NCI-H1105 (cell line): ENCODE data around the gene MS4A1.
"Not testable (repeated sequence)": the region's sequence is repeated elsewhere in the genome, so short reads cannot be mapped to it uniquely, and the experiment has no call there.

Experiments
- DNase-seq: peaks from one replicate; lab custom pipeline; 2025; lab: John Stamatoyannopoulos, UW

MS4A1 gene

DNA sequence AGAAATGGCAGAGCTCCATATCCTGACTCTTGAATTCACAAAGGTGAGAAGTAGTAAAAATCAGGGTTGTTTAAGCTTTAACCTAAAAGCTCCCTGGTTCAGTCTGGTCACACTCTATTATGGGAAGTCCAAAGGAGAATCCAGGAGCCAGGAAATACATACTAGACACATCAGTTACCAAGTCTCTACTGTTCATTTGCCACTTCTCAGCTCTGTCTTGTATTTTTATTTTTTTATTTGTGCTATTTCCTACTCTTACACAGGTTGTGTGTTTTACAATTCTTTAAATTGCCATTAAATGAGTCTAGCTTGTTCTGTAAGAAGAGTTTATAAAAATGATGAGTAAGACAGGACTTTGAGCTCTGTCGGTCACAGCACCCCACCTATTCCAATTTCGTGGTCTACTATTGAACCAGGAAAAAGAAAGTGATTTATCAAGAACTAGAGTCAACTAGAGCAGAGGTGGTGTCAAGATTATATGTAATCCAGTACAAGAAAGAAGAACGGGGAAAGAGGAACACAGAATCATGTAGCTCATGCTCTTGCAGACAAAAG, 46.7 kb downstream of the MS4A1 start:
- no peak for DNase-seq

DNA sequence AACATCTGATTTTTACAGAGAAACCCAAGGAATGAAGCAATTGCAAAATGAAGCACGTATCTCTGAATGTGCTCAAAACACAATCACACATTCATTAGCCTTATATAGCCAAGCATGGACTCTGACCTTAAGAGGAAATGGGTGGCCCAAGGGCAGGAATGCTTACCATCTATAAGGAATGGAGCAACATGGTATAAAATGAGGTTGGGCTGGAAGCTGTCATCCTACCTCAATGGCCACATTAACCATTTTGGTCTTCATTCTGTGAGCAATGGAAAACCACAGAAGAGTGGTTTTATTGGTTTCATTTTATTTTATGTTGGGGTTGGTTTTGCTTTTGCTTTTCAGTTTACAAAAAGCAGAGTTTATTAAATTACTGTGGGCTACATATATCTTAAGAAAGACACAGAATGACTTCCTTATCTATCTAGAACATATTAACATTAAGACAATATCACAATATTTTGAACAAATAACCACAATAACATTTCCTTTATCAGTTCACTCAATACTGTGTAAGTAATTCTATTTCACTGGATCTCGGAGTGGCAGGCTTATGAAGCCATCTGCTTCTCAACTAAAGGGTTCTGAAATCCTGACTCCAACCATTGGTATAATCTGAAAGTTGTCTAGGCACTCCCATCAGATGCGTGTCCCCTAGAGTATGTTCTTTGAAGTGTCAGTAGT, 48.7 kb downstream of the MS4A1 start:
- no peak for DNase-seq

DNA sequence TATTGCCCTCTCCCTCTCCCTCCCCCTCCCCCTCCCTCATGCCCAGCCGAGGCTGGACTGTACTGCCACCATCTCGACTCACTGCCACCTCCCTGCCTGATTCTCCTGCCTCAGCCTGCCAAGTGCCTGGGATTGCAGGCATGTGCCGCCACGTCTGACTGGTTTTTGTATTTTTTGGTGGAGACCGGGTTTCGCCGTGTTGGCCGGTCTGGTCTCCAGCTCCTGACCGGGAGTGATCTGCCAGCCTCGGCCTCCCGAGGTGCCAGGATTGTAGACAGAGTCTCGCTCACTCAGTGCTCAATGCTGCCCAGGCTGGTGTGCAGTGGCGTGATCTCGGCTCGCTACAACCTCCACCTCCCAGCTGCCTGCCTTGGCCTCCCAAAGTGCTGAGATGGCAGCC, 54.0 kb downstream of the MS4A1 start:
- not testable (repeated sequence) for DNase-seq

DNA sequence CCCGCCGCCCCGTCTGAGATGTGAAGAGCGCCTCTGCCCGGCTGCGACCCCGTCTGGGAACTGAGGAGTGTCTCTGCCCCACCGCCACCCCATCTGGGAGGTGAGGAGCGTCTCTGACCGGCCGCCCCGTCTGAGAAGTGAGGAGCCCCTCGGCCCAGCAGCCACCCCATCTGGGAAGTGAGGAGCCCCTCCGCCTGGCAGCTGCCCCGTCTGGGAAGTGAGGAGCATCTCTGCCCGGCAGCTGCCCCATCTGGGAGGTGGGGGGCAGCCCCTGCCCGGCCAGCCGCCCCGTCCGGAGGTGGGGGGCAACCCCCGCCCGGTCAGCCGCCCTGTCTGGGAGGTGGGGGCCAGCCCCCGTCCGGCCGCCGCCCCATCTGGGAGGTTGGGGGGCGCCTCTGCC, 54.6 kb downstream of the MS4A1 start:
- DNase-seq = not testable (repeated sequence)

DNA sequence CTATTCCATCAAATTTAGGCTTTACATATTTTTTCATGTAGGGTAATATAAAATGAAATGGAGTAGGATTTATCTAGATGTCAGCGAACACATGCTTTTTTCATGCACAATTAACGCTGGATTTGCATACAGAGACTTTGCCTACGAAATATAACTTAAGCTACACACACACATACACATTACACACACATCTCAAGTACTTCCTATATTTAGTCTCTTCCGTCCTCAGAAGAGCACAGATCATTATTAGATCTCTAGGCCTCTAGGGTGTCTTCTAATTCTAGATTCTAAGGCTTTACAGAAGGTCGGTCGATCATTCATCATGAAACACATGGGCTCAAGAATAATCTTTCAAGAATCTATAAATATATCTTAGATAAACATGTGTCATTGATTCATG, 55.7 kb downstream of the MS4A1 start:
- DNase-seq = no peak

DNA sequence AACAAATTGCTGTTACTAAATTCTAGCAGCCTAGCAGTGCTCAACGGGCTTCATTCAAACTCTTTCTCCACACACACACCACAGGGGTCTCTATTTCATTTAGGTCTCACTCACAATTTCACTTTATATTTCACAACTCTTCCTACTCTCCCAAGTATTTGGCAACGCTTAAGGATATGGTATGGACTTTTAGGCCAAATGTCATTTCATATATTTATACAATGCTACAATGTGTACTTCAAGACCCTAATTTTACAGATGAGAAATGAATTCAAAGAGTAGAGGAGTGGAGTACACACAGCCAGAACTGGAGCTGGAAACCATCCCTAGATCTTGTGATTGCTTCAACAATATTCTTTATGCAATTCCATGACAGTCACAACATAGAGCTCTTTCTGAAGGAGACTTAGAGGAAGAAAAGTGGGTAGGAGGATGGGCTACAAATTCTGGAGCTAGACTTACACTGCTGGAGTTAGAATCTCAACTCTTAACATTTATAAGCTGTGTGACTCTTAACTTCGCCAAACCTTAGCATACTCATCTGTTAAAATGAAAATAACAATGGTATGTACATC, 57.1 kb downstream of the MS4A1 start:
- DNase-seq = no peak

DNA sequence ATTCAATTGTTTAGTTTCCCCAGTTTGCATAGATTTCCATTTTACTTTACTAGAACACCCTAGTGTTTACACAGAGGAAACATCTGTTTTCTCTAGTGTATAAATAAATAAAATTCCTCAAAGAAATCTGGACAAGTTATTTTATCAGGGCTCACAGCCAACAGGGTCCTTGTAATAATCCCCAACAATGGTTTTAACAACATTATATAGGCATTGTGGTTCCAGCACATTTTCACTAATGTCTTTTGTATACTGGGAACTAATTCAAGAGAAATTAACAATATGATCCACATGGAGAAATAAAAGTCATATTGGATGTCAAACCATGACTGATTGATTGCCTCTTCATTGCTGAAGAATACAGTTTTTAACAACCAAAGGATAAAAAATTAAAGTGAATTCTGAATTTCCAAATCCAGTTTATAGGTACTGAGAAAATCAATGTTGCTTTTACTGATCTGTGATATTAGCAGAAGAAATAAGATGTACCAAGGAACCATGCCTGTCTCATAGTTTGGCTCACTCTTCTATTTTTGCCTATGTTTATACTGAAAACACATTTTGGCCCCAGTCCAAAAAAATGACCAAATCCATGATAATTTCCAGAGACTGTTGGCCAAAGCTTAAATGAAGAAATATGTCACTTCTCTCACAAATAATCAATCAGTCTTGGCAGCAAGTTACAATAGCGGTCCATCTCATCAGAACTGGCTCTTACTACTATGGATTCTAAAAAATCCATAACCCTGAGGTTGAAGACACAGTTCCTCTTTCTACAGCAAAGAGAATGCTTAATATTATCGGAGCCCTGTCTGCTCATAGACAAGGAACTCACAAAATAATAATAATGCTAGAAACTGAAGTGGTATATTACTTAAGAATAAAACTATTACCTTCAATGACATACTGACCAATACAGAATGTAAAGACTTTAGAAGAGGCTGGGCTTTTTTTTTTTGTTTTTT, 58.1 kb downstream of the MS4A1 start:
- no peak for DNase-seq

DNA sequence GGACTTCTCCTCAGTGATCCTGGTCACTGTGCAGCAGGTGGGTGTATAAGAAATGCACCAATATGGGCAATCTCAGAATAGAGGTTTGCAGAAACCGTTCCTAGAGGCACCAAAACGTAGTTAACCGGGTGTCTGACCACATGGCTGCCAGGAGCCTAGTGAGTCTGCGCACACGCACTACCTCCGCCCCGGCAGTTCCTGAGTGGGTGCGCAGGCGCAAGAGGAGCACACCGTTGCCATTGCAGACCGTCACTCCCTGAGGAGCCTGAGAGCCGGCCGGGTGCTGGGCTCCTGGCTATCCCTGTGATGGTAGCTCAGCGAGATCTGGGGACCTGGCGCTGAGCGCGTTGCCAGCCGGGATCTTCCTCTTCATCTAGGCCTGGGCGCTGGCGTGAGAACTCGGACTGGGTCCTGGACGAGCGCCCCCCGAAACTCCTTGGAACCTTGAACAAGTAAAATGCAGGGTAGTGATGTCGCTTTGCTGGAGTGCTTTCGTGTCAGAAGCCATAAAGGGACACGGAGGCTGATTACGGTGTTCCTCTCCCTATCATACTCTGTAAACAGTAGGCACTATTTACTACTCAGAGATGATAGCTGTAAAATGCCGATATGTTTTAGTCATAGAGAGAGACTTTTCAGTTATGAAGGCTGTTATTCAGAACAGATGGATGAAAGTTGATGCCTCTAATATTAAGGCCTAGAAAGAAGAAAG, 59.7 kb downstream of the MS4A1 start, which contains the start of gene MS4A13:
Gene MS4A13, plus strand, starts transcription at position 249 of the 712 bp plus-strand sequence. CDS start 2,692 bp downstream, outside the sequence.
- no peak for DNase-seq
